Psoas muscle (tissue), 8 donors: Measurements from ENCODE around the gene CCDC88C. TPM values are rescaled to one million over a fixed set of nuclear protein-coding genes. Genes with fewer than 3 reads are reported as not detected.

Experiments used
- ATAC-seq, 4 donors: fragments of 200-7000 bp; cut with Tn5 transposase; one replicate each; pipeline ENCODE4 v1.9.1; 2020; ENCODE audit warnings: moderate library complexity in 3 of 4, mild to moderate bottlenecking in 2 of 4
- DNase-seq, 2 donors: peaks; one replicate each; pipeline ENCODE4 v3.0.0-alpha.2; 2020
- H3K27ac ChIP-seq: fragments of 200-600 bp; one replicate; pipeline ENCODE4 v1.8.0; 2022
- H3K27me3 ChIP-seq, 3 donors: fragments of 200-600 bp in 1 of 3; one replicate each; pipeline versions ENCODE4 v1.6.1 to v1.8.0; 2013 to 2022; ENCODE audit warnings: low read length in 2 of 3, mild to moderate bottlenecking in 2 of 3, moderate library complexity in 1 of 3; ENCODE audit not compliant: insufficient read depth in 3 of 3
- H3K36me3 ChIP-seq, 2 donors: fragments of 200-600 bp in 1 of 2; one replicate each; pipeline versions ENCODE4 v1.6.1 to v1.8.0; 2013 to 2022; ENCODE audit warnings: low read depth in 1 of 2, mild to moderate bottlenecking in 1 of 2, moderate library complexity in 1 of 2; ENCODE audit not compliant: insufficient read depth in 1 of 2
- H3K4me1 ChIP-seq: fragments of 200-600 bp; one replicate; pipeline ENCODE4 v1.8.0; 2022
- H3K4me3 ChIP-seq: fragments of 200-600 bp; one replicate; pipeline ENCODE4 v1.8.0; 2022; ENCODE audit warnings: mild to moderate bottlenecking
- H3K9me3 ChIP-seq: fragments of 200-600 bp; one replicate; pipeline ENCODE4 v1.8.0; 2022
- CTCF ChIP-seq: fragments of 200-600 bp; IDR thresholded peaks from one replicate; pipeline ENCODE4 v1.8.0; 2022; ENCODE audit warnings: antibody characterized with exemption
- WGBS, 3 donors: extraction: QIAGEN DNeasy Blood & Tissue Kit; methylation state at CpG; one replicate each; pipeline versions ENCODE4 v1.1.6 to v1.1.7; 2013; 5-methylcytosine and 5-hydroxymethylcytosine counted together
- intact Hi-C, 2 donors: fragments of 100-400 bp; cut with DNase I; formaldehyde crosslinking; loops; one replicate each; pipeline versions ENCODE4 v1.11.0 to v1.14.2; 2022
- polyA plus RNA-seq, 3 donors: library from polyadenylated mRNA; stranded (reverse); fragments of 200-250 nt; gene quantifications; one replicate each; pipeline ENCODE4 v1.2.3, GENCODE V29; 2013
- total RNA-seq, 4 donors: library from RNA; stranded (reverse); fragmentation: NEBNext Ultra II Directional in 2 of 4; extraction: Animal tissue kit (Norgen Biotek cat#: 25700) in 2 of 4; gene quantifications; one replicate each; pipeline versions ENCODE4 v1.2.1 to v1.2.4, GENCODE V29; 2021 to 2023
- donor health status: healthy with polysubstance abuse.
- donor health status: DM: no; HTN: no; CAD: no; lungs with moderate emphysema.
- donor health status: Bipolar disorder and iron deficiency.
- donor health status: healthy.
- donor health status: DM: yes; HTN: yes; CAD: no.
- donor health status: DM: no; HTN: no; CAD: no.
- donor health status: DM: no; HTN: no; CAD: no.
- donor health status: DM: yes; HTN: yes; CAD: no.

The CCDC88C gene
- total and polyA plus RNA-seq, 7 donors: 0.49 to 3.9 (median 2.4) TPM

GRCh38 chr14:91230397-91231035 lies 187.1 kb downstream of the CCDC88C start:
- Histone ChIP-seq H3K27ac (no peak overlapping the region), H3K36me3 (peaks cover 9 to 50% of the 10 kb centered on the region in 2 donors), H3K9me3 (peaks cover 3% of the 10 kb centered on the region), H3K27me3 (no peaks in the 10 kb centered on the region), H3K4me3 (no peak overlapping the region), H3K4me1 (no peaks in the 10 kb centered on the region)
- no peak for ATAC-seq
- 57 to 75% (median 61%) methylated on average over 4 of the region's 4 CpGs for WGBS, 3 donors
- intact Hi-C loops: no loop called here
- DNase-seq: no peak
- TF ChIP-seq CTCF: no peak

- WGBS, 3 donors: 81 to 91% (median 83%) methylated on average over 6 of the region's 6 CpGs
- TF ChIP-seq CTCF: no peak
- DNase-seq: no peak
- Histone ChIP-seq H3K4me1 (no peaks in the 10 kb centered on the region), H3K27me3 (no peaks in the 10 kb centered on the region), H3K27ac (no peak overlapping the region), H3K36me3 (peaks cover 9 to 58% of the 10 kb centered on the region in 2 donors), H3K4me3 (no peak overlapping the region), H3K9me3 (peaks cover 3% of the 10 kb centered on the region)
- ATAC-seq: no peak
- intact Hi-C loops: no loop called here
These were observed 187.8 kb downstream of the CCDC88C start for GRCh38 chr14:91229743-91230200.

- H3K36me3 ChIP-seq: peaks cover 9 to 66% of the 10 kb centered on the region in 2 donors
- no peak overlapping the region for H3K4me3 ChIP-seq
- no peak for ATAC-seq
- intact Hi-C loops: no loop called here
- H3K9me3 ChIP-seq: peaks cover 3% of the 10 kb centered on the region
- H3K4me1 ChIP-seq: no peaks in the 10 kb centered on the region
- 100% methylated on average over 1 of the region's 1 CpG for WGBS, 3 donors
- DNase-seq: no peak
- H3K27ac ChIP-seq: no peak overlapping the region
- H3K27me3 ChIP-seq: no peaks in the 10 kb centered on the region
- no peak for TF ChIP-seq CTCF
These were observed 188.6 kb downstream of the CCDC88C start for GRCh38 chr14:91229005-91229382.

- DNase-seq: no peak
- no peak overlapping the region for H3K4me3 ChIP-seq
- H3K9me3 ChIP-seq: peaks cover 3% of the 10 kb centered on the region
- 90 to 96% (median 93%) methylated on average over 14 of the region's 14 CpGs for WGBS, 3 donors
- ATAC-seq: peak in 3 of 4 donors; percentile 54 to 65 (median 56)
- intact Hi-C loops: no loop called here
- no peak for TF ChIP-seq CTCF
- H3K27me3 ChIP-seq: no peaks in the 10 kb centered on the region
- no peak overlapping the region for H3K27ac ChIP-seq
- peaks cover 9 to 68% of the 10 kb centered on the region in 2 donors for H3K36me3 ChIP-seq
- no peaks in the 10 kb centered on the region for H3K4me1 ChIP-seq
These were observed 189.3 kb downstream of the CCDC88C start for GRCh38 chr14:91228112-91229004.
